K562 (cell line): ENCODE data around the gene OVOL1. TPM values are rescaled to one million over a fixed set of nuclear protein-coding genes. Genes with fewer than 3 reads are reported as not detected.

ENCODE experiments used
- ATAC-seq: fragments of 200-7000 bp; cut with Tn5 transposase; 3 replicates; pipeline ENCODE4 v1.9.1; 2020; ENCODE audit warnings: moderate library complexity
- BruUV-seq: library from RNA; stranded (reverse); fragments of 400-500 nt; replicated peaks from 2 replicates; lab custom pipeline; 2021; lab: Mats Ljungman, UMichigan
- CTCF ChIA-PET: fragments of 300-600 bp; formaldehyde crosslinking; extraction: SDS; loops from one replicate; lab custom pipeline; 2021; ENCODE audit warnings: low intra/inter-chr PET ratio; lab: Yijun Ruan, JAX
- POLR2A ChIA-PET: fragments of 300-600, 350-650 bp; sonication (Branson Sonifier 250); formaldehyde crosslinking; extraction: SDS; loops from one replicate; lab custom pipeline; 2021; ENCODE audit warnings: antibody characterized with exemption, inconsistent platforms; lab: Yijun Ruan, JAX
- DNase-seq, 4 experiments: peaks; one replicate each; pipeline versions ENCODE4 v3.0.0 to v3.0.0-alpha.2; 2011 to 2018; ENCODE audit warnings: low spot score in 3 of 4, mixed read lengths in 3 of 4; ENCODE audit errors: extremely low read depth in 1 of 4
- FAIRE-seq: peaks from 2 replicates; lab custom pipeline; 2011; peaks lifted over from hg19 to GRCh38; lab: Jason Lieb, UNC
- H2AFZ ChIP-seq: 2 replicates; pipeline ENCODE4 v1.6.0; 2011; ENCODE audit warnings: low read depth, low read length, control low read depth, inconsistent platforms
- H3K27ac ChIP-seq: fragments of 200-600 bp; 3 replicates; pipeline ENCODE4 v1.8.0; 2011; ENCODE audit warnings: low read depth, mild to moderate bottlenecking, control low read depth, inconsistent platforms, low read length, moderate library complexity, mixed read lengths; ENCODE audit errors: extremely low read depth
- H3K27me3 ChIP-seq, 2 experiments: fragments of 300-600 bp in 1 of 2; 2 replicates in 1 of 2; 3 replicates in 1 of 2; pipeline versions ENCODE4 v1.6.0 to v1.8.0; 2011; ENCODE audit warnings: inconsistent platforms in 2 of 2, low read length in 2 of 2, mild to moderate bottlenecking in 1 of 2, mixed read lengths in 1 of 2, moderate library complexity in 1 of 2; ENCODE audit not compliant: control insufficient read depth in 2 of 2, insufficient read depth in 2 of 2
- H3K36me3 ChIP-seq: fragments of 300-600 bp; 3 replicates; pipeline ENCODE4 v1.8.0; 2011; ENCODE audit warnings: mild to moderate bottlenecking, low read length, inconsistent platforms; ENCODE audit not compliant: control insufficient read depth, insufficient read depth
- H3K4me1 ChIP-seq, 2 experiments: fragments of 200-600 bp in 1 of 2; replicated peaks in 1 of 2; 2 replicates in 1 of 2; 3 replicates in 1 of 2; pipeline versions ENCODE4 v1.5.1 to v1.8.0; 2011; ENCODE audit warnings: inconsistent platforms in 2 of 2, low read length in 2 of 2, mild to moderate bottlenecking in 1 of 2, mixed read lengths in 1 of 2, moderate library complexity in 1 of 2; ENCODE audit not compliant: control insufficient read depth in 2 of 2, insufficient read depth in 2 of 2
- H3K4me2 ChIP-seq: 2 replicates; pipeline ENCODE4 v1.6.1; 2011; ENCODE audit warnings: low read length, control low read depth, inconsistent platforms, mixed read lengths; ENCODE audit not compliant: insufficient read depth
- H3K4me3 ChIP-seq: fragments of 200-600 bp; sonication (generic), shearing (Covaris generic); 2 replicates; pipeline ENCODE4 v1.5.1; 2016; ENCODE audit warnings: control low read depth, inconsistent platforms
- H3K79me2 ChIP-seq: fragments of 200-600 bp; 3 replicates; pipeline ENCODE4 v1.8.0; 2011; ENCODE audit warnings: low read length, inconsistent platforms; ENCODE audit not compliant: control insufficient read depth, insufficient read depth
- H3K9ac ChIP-seq, 2 experiments: 2 replicates each; pipeline versions ENCODE4 v1.6.0 to v1.6.1; 2011; ENCODE audit warnings: low read depth in 2 of 2, low read length in 2 of 2, control low read depth in 1 of 2, inconsistent platforms in 1 of 2, mild to moderate bottlenecking in 1 of 2, mixed read lengths in 1 of 2; ENCODE audit not compliant: insufficient read depth in 1 of 2
- H3K9me1 ChIP-seq: one replicate; pipeline ENCODE4 v1.6.0; 2011; ENCODE audit warnings: inconsistent platforms, mild to moderate bottlenecking, low read length, moderate library complexity; ENCODE audit not compliant: control insufficient read depth, insufficient read depth
- H3K9me3 ChIP-seq: replicated peaks from 2 replicates; pipeline ENCODE4 v1.5.1; 2011; ENCODE audit warnings: low read depth, low read length, inconsistent platforms; ENCODE audit not compliant: control insufficient read depth, insufficient read depth
- H4K20me1 ChIP-seq: replicated peaks from 2 replicates; pipeline ENCODE4 v1.6.1; 2011; ENCODE audit warnings: low read length, inconsistent platforms, mixed read lengths; ENCODE audit not compliant: control insufficient read depth, insufficient read depth
- CBFA2T3 ChIP-seq: fragments of 450-650 bp; IDR thresholded peaks from 2 replicates; pipeline ENCODE4 v1.6.1; 2017
- ERF ChIP-seq: fragments of 450-650 bp; formaldehyde crosslinking; IDR thresholded peaks from 2 replicates; pipeline ENCODE4 v1.4.0; 2020; ENCODE audit warnings: mild to moderate bottlenecking, mixed read lengths
- FOXJ3 ChIP-seq: sonication (generic); formaldehyde crosslinking; IDR thresholded peaks from 2 replicates; pipeline ENCODE4 v1.4.0; 2020; ENCODE audit warnings: mild to moderate bottlenecking, missing genetic modification reagents
- GABPB1 ChIP-seq: sonication (generic); formaldehyde crosslinking; IDR thresholded peaks from 2 replicates; pipeline ENCODE4 v1.8.0; 2022; ENCODE audit warnings: mild to moderate bottlenecking, missing genetic modification reagents
- GATAD2A ChIP-seq: fragments of 450-650 bp; IDR thresholded peaks from 2 replicates; pipeline ENCODE4 v1.6.1; 2017
- GATAD2B ChIP-seq: fragments of 450-650 bp; IDR thresholded peaks from 2 replicates; pipeline ENCODE4 v1.6.1; 2017; ENCODE audit warnings: mild to moderate bottlenecking, borderline replicate concordance
- KDM2B ChIP-seq: fragments of 250-450 bp; sonication (Bioruptor Pico); IDR thresholded peaks from 2 replicates; pipeline ENCODE4 v1.8.0; 2021; ENCODE audit warnings: mild to moderate bottlenecking, moderate library complexity
- SP1 ChIP-seq: sonication (generic); formaldehyde crosslinking; IDR thresholded peaks from 2 replicates; pipeline ENCODE4 v1.8.1; 2022; ENCODE audit warnings: mild to moderate bottlenecking, missing genetic modification reagents
- ZFP36 ChIP-seq: fragments of 150-350 bp; IDR thresholded peaks from 2 replicates; pipeline ENCODE4 v1.6.1; 2018; ENCODE audit warnings: low read length, low read depth; ENCODE audit not compliant: partially characterized antibody
- ZNF140 ChIP-seq: fragments of 250-450 bp; sonication (Bioruptor Pico); IDR thresholded peaks from 2 replicates; pipeline ENCODE4 v1.8.0; 2021; ENCODE audit warnings: moderate library complexity, mild to moderate bottlenecking, inconsistent platforms
- ZNF584 ChIP-seq: fragments of 200-800 bp; sonication (Bioruptor generic); IDR thresholded peaks from 2 replicates; pipeline ENCODE4 v1.6.1; 2016; ENCODE audit warnings: low read depth, mild to moderate bottlenecking, missing genetic modification characterization, missing compliant biosample characterization
- ZNF75A ChIP-seq: fragments of 450-650 bp; formaldehyde crosslinking; IDR thresholded peaks from 2 replicates; pipeline ENCODE4 v1.4.0; 2020; ENCODE audit warnings: mild to moderate bottlenecking
- WGBS: fragments of 100-300 bp; shearing (Covaris generic); methylation state at CpG from one replicate; pipeline ENCODE4 v1.1.6; 2016; ENCODE audit warnings: low coverage, mixed read lengths; ENCODE audit not compliant: insufficient coverage; ENCODE audit errors: missing lambda C conversion rate; 5-methylcytosine and 5-hydroxymethylcytosine counted together
- in situ Hi-C: fragments of 300-500 bp; cut with MboI; formaldehyde crosslinking; loops from 4 replicates; pipeline ENCODE4 v1.15.0; 2018; ENCODE audit warnings: inconsistent platforms, mixed read lengths
- intact Hi-C: fragments of 100-400 bp; cut with micrococcal nuclease; formaldehyde crosslinking; loops from 2 replicates; pipeline ENCODE4 v1.14.2; 2022
- polyA plus RNA-seq, 8 experiments: library from polyadenylated mRNA; depleted of rRNA in 4 of 8; stranded (reverse) in 5 of 8; unstranded in 3 of 8; fragments of >200 nt; fragmentation: Nextera tagmentation in 2 of 8; fragmentation: Illumina TruSeq in 1 of 8; extraction: Ambion mirVana in 2 of 8; extraction: Trizol in 1 of 8; gene quantifications; 2 replicates each; pipeline versions ENCODE4 v1.2.1 to v1.2.3, GENCODE V29; 2011 to 2014; ENCODE audit warnings: inconsistent platforms in 1 of 8, missing spikeins in 1 of 8
- total RNA-seq, 7 experiments: library from RNA; depleted of rRNA in 6 of 7; stranded (reverse); fragments of >200 nt in 6 of 7; fragmentation: Illumina TruSeq in 2 of 7; extraction: Trizol in 2 of 7; gene quantifications; 2 replicates each; pipeline versions ENCODE4 v1.2.1 to v1.2.3, GENCODE V29; 2011 to 2021; ENCODE audit warnings: low replicate concordance in 1 of 7
- TF ChIP-seq, protein P1 (sequence below): sonication (generic); formaldehyde crosslinking; IDR thresholded peaks from 2 replicates; pipeline ENCODE4 v1.8.1; 2023; ENCODE audit warnings: mild to moderate bottlenecking, missing genetic modification reagents
- TF ChIP-seq, protein P2 (sequence below): fragments of 250-450 bp; sonication (Bioruptor Pico); IDR thresholded peaks from 2 replicates; pipeline ENCODE4 v1.5.0; 2022; ENCODE audit warnings: mild to moderate bottlenecking
- TF ChIP-seq, protein P3 (sequence below), 2 experiments: IDR thresholded peaks; 2 replicates each; pipeline ENCODE4 v1.6.1; 2012; ENCODE audit warnings: improper control_type of control experiment in 2 of 2, low read depth in 2 of 2, low read length in 2 of 2, borderline replicate concordance in 1 of 2

The OVOL1 gene
- total and polyA plus RNA-seq, 9 of the 15 experiments (the other 6 are each of a cell fraction or from before 2014, with no cell fraction given), result 0.09 TPM; not detected in 8

DNA sequence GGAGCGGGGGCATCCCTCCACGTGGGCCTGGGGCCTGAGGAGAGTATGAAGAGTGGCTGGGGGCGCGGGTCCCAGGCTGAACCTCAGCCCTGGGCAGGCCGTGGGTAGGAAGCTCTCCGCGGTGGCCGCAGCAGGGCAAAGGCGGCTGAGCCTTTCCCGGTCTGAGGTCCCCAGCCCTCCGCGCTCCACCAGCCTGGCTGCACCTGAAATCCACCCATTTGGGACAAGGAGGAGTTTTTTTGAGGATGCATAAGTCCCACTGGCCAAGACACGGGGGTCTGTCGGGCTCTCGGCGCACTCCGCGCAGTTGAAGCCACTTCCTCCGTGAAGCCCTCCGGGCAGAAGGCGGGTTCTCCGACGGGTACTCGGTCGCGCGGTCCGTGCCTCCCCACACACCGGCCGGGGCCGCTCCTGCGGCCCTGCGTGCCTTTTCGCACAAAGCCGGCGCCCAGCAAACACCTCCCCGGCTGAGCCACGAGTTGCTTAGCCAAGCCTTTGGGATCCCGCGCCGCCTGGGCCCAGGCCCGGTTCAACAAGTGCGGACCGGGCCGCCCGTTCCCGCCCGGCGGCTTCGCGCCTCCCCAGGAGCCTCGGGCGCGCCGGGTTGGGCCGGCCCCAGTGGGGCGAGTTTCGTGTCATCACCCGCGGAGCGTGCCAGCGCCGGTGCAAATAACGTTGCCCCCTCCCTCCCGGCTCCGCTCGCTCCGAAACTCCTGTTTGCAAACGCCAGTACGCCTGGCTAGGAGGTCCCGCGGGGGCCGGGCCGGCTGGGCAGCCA is 666 bp upstream of the OVOL1 start:
- Histone ChIP-seq H2AFZ (no peak overlapping the region), H3K9me3 (no peaks in the 10 kb centered on the region), H3K79me2 (no peaks in the 10 kb centered on the region), H3K36me3 (no peaks in the 10 kb centered on the region), H3K9me1 (no peaks in the 10 kb centered on the region), H3K4me2 (no peak overlapping the region), H3K27me3 (peaks cover 18 to 32% of the 10 kb centered on the region in 2 experiments; a peak in 4 of 5 replicates), H4K20me1 (peaks cover 12% of the 10 kb centered on the region; the same call in 1 of the 2 replicates), H3K9ac (no peak overlapping the region), H3K27ac (no peak overlapping the region), H3K4me3 (no peak overlapping the region), H3K4me1 (peaks cover 0 to 36% of the 10 kb centered on the region in 2 experiments; a peak in 2 of 5 replicates)
- no TSS peak for BruUV-seq
- ATAC-seq (no peak), DNase-seq (no peak), FAIRE-seq (no peak)
- ChIA-PET CTCF (no interaction called here), POLR2A (no interaction called here)
- in situ Hi-C loops, result no loop called here
- intact Hi-C loops, result loop anchor here (10.0 kb wide), 1 partner anchor 199 kb away; no protein-coding TSS in a partner anchor
- WGBS, result 60% methylated on average over 33 of the region's 74 CpGs
- TF ChIP-seq ZNF584 (CRISPR knock-in tag) (no peak), GABPB1 (CRISPR knock-in tag) (no peak), FOXJ3 (CRISPR knock-in tag) (no peak), ZFP36 (peak; percentile 7), GATAD2A (no peak), SP1 (CRISPR knock-in tag) (no peak), ERF (no peak), ZNF140 (no peak), KDM2B (no peak), ZNF75A (no peak), CBFA2T3 (no peak), GATAD2B (no peak)
- TF ChIP-seq, protein P1, sequence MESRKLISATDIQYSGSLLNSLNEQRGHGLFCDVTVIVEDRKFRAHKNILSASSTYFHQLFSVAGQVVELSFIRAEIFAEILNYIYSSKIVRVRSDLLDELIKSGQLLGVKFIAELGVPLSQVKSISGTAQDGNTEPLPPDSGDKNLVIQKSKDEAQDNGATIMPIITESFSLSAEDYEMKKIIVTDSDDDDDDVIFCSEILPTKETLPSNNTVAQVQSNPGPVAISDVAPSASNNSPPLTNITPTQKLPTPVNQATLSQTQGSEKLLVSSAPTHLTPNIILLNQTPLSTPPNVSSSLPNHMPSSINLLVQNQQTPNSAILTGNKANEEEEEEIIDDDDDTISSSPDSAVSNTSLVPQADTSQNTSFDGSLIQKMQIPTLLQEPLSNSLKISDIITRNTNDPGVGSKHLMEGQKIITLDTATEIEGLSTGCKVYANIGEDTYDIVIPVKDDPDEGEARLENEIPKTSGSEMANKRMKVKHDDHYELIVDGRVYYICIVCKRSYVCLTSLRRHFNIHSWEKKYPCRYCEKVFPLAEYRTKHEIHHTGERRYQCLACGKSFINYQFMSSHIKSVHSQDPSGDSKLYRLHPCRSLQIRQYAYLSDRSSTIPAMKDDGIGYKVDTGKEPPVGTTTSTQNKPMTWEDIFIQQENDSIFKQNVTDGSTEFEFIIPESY (CRISPR knock-in tag), result peak; percentile 67
- TF ChIP-seq, protein P2, sequence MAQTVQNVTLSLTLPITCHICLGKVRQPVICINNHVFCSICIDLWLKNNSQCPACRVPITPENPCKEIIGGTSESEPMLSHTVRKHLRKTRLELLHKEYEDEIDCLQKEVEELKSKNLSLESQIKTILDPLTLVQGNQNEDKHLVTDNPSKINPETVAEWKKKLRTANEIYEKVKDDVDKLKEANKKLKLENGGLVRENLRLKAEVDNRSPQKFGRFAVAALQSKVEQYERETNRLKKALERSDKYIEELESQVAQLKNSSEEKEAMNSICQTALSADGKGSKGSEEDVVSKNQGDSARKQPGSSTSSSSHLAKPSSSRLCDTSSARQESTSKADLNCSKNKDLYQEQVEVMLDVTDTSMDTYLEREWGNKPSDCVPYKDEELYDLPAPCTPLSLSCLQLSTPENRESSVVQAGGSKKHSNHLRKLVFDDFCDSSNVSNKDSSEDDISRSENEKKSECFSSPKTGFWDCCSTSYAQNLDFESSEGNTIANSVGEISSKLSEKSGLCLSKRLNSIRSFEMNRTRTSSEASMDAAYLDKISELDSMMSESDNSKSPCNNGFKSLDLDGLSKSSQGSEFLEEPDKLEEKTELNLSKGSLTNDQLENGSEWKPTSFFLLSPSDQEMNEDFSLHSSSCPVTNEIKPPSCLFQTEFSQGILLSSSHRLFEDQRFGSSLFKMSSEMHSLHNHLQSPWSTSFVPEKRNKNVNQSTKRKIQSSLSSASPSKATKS (CRISPR knock-in tag), result no peak
- TF ChIP-seq, protein P3, sequence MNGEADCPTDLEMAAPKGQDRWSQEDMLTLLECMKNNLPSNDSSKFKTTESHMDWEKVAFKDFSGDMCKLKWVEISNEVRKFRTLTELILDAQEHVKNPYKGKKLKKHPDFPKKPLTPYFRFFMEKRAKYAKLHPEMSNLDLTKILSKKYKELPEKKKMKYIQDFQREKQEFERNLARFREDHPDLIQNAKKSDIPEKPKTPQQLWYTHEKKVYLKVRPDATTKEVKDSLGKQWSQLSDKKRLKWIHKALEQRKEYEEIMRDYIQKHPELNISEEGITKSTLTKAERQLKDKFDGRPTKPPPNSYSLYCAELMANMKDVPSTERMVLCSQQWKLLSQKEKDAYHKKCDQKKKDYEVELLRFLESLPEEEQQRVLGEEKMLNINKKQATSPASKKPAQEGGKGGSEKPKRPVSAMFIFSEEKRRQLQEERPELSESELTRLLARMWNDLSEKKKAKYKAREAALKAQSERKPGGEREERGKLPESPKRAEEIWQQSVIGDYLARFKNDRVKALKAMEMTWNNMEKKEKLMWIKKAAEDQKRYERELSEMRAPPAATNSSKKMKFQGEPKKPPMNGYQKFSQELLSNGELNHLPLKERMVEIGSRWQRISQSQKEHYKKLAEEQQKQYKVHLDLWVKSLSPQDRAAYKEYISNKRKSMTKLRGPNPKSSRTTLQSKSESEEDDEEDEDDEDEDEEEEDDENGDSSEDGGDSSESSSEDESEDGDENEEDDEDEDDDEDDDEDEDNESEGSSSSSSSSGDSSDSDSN (IDR thresholded peaks at IDR 0.05; ENCODE audit: borderline replicate concordance in 1 of 2, low read depth in 2 of 2, low read length in 2 of 2), result no peak
